H9 (cell line): ENCODE data around the gene FBXO34. TPM values are rescaled to one million over a fixed set of nuclear protein-coding genes. Genes with fewer than 3 reads are reported as not detected.

ENCODE experiments used
- DNase-seq: peaks from one replicate; pipeline ENCODE4 v3.0.0-alpha.2; 2017
- H2AFZ ChIP-seq: one replicate; pipeline ENCODE4 v1.6.1; 2013; ENCODE audit warnings: mild to moderate bottlenecking, low read length, control low read depth, moderate library complexity
- H2AK5ac ChIP-seq: 2 replicates; pipeline ENCODE4 v1.6.1; 2013; ENCODE audit warnings: low read length, control low read depth, mixed read lengths; ENCODE audit not compliant: insufficient read length
- H2BK120ac ChIP-seq: one replicate; pipeline ENCODE4 v1.6.1; 2013; ENCODE audit warnings: low read depth, mild to moderate bottlenecking, low read length, control low read depth, inconsistent platforms; ENCODE audit not compliant: poor library complexity, severe bottlenecking
- H2BK12ac ChIP-seq: 2 replicates; pipeline ENCODE4 v1.6.1; 2013; ENCODE audit warnings: low read length, control low read depth, mixed read lengths, low read depth; ENCODE audit not compliant: insufficient read length
- H2BK15ac ChIP-seq: 2 replicates; pipeline ENCODE4 v1.6.1; 2013; ENCODE audit warnings: low read depth, low read length, control low read depth
- H2BK20ac ChIP-seq: one replicate; pipeline ENCODE4 v1.6.1; 2013; ENCODE audit warnings: low read depth, mild to moderate bottlenecking, low read length, control low read depth, inconsistent platforms; ENCODE audit not compliant: poor library complexity, severe bottlenecking
- H2BK5ac ChIP-seq: 2 replicates; pipeline ENCODE4 v1.6.1; 2013; ENCODE audit warnings: low read length, control low read depth, mixed read lengths; ENCODE audit not compliant: insufficient read length
- H3K14ac ChIP-seq: 2 replicates; pipeline ENCODE4 v1.6.1; 2013; ENCODE audit warnings: low read length, control low read depth; ENCODE audit not compliant: insufficient read depth
- H3K18ac ChIP-seq: 2 replicates; pipeline ENCODE4 v1.6.1; 2013; ENCODE audit warnings: low read depth, mild to moderate bottlenecking, mixed read lengths, low read length, control low read depth; ENCODE audit not compliant: insufficient read length
- H3K23ac ChIP-seq: 2 replicates; pipeline ENCODE4 v1.6.1; 2013; ENCODE audit warnings: low read length, control low read depth, mixed read lengths, low read depth; ENCODE audit not compliant: insufficient read length
- H3K23me2 ChIP-seq: 2 replicates; pipeline ENCODE4 v1.6.1; 2013; ENCODE audit warnings: low read depth, mild to moderate bottlenecking, mixed read lengths, low read length, control low read depth; ENCODE audit not compliant: insufficient read length, poor library complexity, severe bottlenecking
- H3K27ac ChIP-seq: 2 replicates; pipeline ENCODE4 v1.5.1; 2013; ENCODE audit warnings: low read length, control low read depth, mixed read lengths, low read depth; ENCODE audit not compliant: insufficient read length
- H3K27me3 ChIP-seq: 2 replicates; pipeline ENCODE4 v1.6.1; 2013; ENCODE audit warnings: low read length, control low read depth, inconsistent platforms; ENCODE audit not compliant: insufficient read depth
- H3K4ac ChIP-seq: 2 replicates; pipeline ENCODE4 v1.6.1; 2013; ENCODE audit warnings: low read depth, mild to moderate bottlenecking, control low read depth, inconsistent platforms, low read length, moderate library complexity
- H3K4me1 ChIP-seq: 2 replicates; pipeline ENCODE4 v1.6.1; 2013; ENCODE audit warnings: low read length, control low read depth, inconsistent platforms; ENCODE audit not compliant: insufficient read depth
- H3K4me2 ChIP-seq: 2 replicates; pipeline ENCODE4 v1.6.1; 2013; ENCODE audit warnings: low read length, control low read depth, mixed read lengths; ENCODE audit not compliant: insufficient read length, insufficient read depth
- H3K56ac ChIP-seq: 2 replicates; pipeline ENCODE4 v1.6.1; 2013; ENCODE audit warnings: low read depth, mild to moderate bottlenecking, mixed read lengths, low read length, control low read depth; ENCODE audit not compliant: insufficient read length
- H3K79me1 ChIP-seq: 2 replicates; pipeline ENCODE4 v1.6.1; 2013; ENCODE audit warnings: low read depth, mild to moderate bottlenecking, moderate library complexity, low read length, control low read depth, inconsistent platforms; ENCODE audit not compliant: insufficient read depth, poor library complexity, severe bottlenecking
- H3K79me2 ChIP-seq: 2 replicates; pipeline ENCODE4 v1.6.1; 2013; ENCODE audit warnings: low read length, control low read depth, inconsistent platforms; ENCODE audit not compliant: insufficient read depth
- H3K9ac ChIP-seq: 2 replicates; pipeline ENCODE4 v1.6.1; 2013; ENCODE audit warnings: low read length, control low read depth, mixed read lengths; ENCODE audit not compliant: insufficient read length; ENCODE audit errors: extremely low read depth
- H3K9me3 ChIP-seq: one replicate; pipeline ENCODE4 v1.6.1; 2013; ENCODE audit warnings: low read depth, low read length, inconsistent platforms; ENCODE audit not compliant: control insufficient read depth
- H3T11ph ChIP-seq: one replicate; pipeline ENCODE4 v1.6.1; 2013; ENCODE audit warnings: mild to moderate bottlenecking, low read length, control low read depth, inconsistent platforms
- H4K20me1 ChIP-seq: one replicate; pipeline ENCODE4 v1.6.1; 2013; ENCODE audit not compliant: control insufficient read depth, insufficient read length, insufficient read depth
- H4K5ac ChIP-seq: 2 replicates; pipeline ENCODE4 v1.6.1; 2013; ENCODE audit warnings: low read depth, mild to moderate bottlenecking, mixed read lengths, low read length, control low read depth; ENCODE audit not compliant: insufficient read length
- H4K8ac ChIP-seq: replicated peaks from 2 replicates; pipeline ENCODE4 v1.6.1; 2013; ENCODE audit warnings: low read length, control low read depth, mixed read lengths, low read depth; ENCODE audit not compliant: insufficient read length
- H4K91ac ChIP-seq: 2 replicates; pipeline ENCODE4 v1.6.1; 2013; ENCODE audit warnings: low read depth, mild to moderate bottlenecking, moderate library complexity, mixed read lengths, low read length, control low read depth; ENCODE audit not compliant: insufficient read length
- H3K27ac Mint-ChIP-seq, 3 experiments: 2 replicates in 2 of 3; 3 replicates in 1 of 3; pipeline ENCODE4 v1.8.0; 2020 to 2021; ENCODE audit warnings: mixed read lengths in 3 of 3, mild to moderate bottlenecking in 1 of 3, moderate library complexity in 1 of 3
- H3K27me3 Mint-ChIP-seq: 2 replicates; pipeline ENCODE4 v1.8.0; 2021; ENCODE audit warnings: low read depth, mild to moderate bottlenecking, moderate library complexity, mixed read lengths
- H3K36me3 Mint-ChIP-seq, 3 experiments: 2 replicates in 2 of 3; 3 replicates in 1 of 3; pipeline ENCODE4 v1.8.0; 2020 to 2021; ENCODE audit warnings: low read depth in 3 of 3, mixed read lengths in 3 of 3; ENCODE audit not compliant: insufficient read depth in 1 of 3
- H3K4me1 Mint-ChIP-seq, 2 experiments: 2 replicates each; pipeline ENCODE4 v1.8.0; 2020; ENCODE audit warnings: mixed read lengths in 2 of 2
- H3K4me3 Mint-ChIP-seq, 2 experiments: 2 replicates in 1 of 2; 3 replicates in 1 of 2; pipeline ENCODE4 v1.8.0; 2020 to 2021; ENCODE audit warnings: mild to moderate bottlenecking in 2 of 2, mixed read lengths in 2 of 2, moderate library complexity in 1 of 2
- H3K9me3 Mint-ChIP-seq, 2 experiments: 2 replicates in 1 of 2; 3 replicates in 1 of 2; pipeline ENCODE4 v1.8.0; 2020; ENCODE audit warnings: mild to moderate bottlenecking in 2 of 2, mixed read lengths in 2 of 2, moderate library complexity in 1 of 2
- CTCF ChIP-seq: fragments of 200-600 bp; sonication (generic); conservative IDR thresholded peaks from 3 replicates; pipeline ENCODE4 v1.8.0; 2021; ENCODE audit warnings: antibody characterized with exemption, mild to moderate bottlenecking
- WGBS: extraction: QIAGEN DNeasy Blood & Tissue Kit; methylation state at CpG from one replicate; pipeline ENCODE4 v1.1.7; 2013; ENCODE audit warnings: missing lambda C conversion rate, low lambda C conversion rate, mixed read lengths; ENCODE audit not compliant: insufficient read length; ENCODE audit errors: extremely low coverage; 5-methylcytosine and 5-hydroxymethylcytosine counted together
- total RNA-seq: library from RNA; stranded (reverse); gene quantifications from 2 replicates; pipeline ENCODE4 v1.2.1, GENCODE V29; 2021

FBXO34 gene
- total RNA-seq, 1 experiment from 2014 or later: 12.0 TPM

GRCh38 chr14:55356913-55357312, 85.7 kb downstream of the FBXO34 start:
- Histone ChIP-seq H3K27ac (no peak overlapping the region), H3K79me2 (no peaks in the 10 kb centered on the region), H3K18ac (no peak overlapping the region), H3K4me1 (no peaks in the 10 kb centered on the region), H3K9me3 (no peaks in the 10 kb centered on the region), H2BK120ac (no peak overlapping the region), H4K5ac (no peak overlapping the region), H3K79me1 (no peaks in the 10 kb centered on the region), H4K91ac (no peak overlapping the region), H3K14ac (no peak overlapping the region), H2BK20ac (no peak overlapping the region), H2BK15ac (no peak overlapping the region), H3K9ac (no peak overlapping the region), H3K23ac (no peak overlapping the region), H3K4me2 (no peak overlapping the region), H3T11ph (no peak overlapping the region), H2AFZ (no peak overlapping the region), H4K20me1 (no peaks in the 10 kb centered on the region), H2AK5ac (no peak overlapping the region), H2BK5ac (no peak overlapping the region), H4K8ac (no peak overlapping the region), H2BK12ac (no peak overlapping the region), H3K23me2 (no peaks in the 10 kb centered on the region), H3K27me3 (no peaks in the 10 kb centered on the region), H3K56ac (no peak overlapping the region), H3K4ac (no peak overlapping the region)
- H3K27ac Mint-ChIP-seq: no peak overlapping the region; a peak in 1 of 7 replicates
- WGBS: no CpG with 5 or more reads among the region's 2 CpGs
- DNase-seq: no peak
- no peaks in the 10 kb centered on the region for H3K27me3 Mint-ChIP-seq
- H3K9me3 Mint-ChIP-seq: no peaks in the 10 kb centered on the region
- TF ChIP-seq CTCF: no peak
- H3K4me3 Mint-ChIP-seq: no peak overlapping the region
- H3K4me1 Mint-ChIP-seq: peaks cover 0 to 6% of the 10 kb centered on the region in 2 experiments; a peak in 3 of 4 replicates
- no peaks in the 10 kb centered on the region; a peak in 1 of 7 replicates for H3K36me3 Mint-ChIP-seq
